ENCODE results near the gene SGPP2. TPM values are rescaled to one million over a fixed set of nuclear protein-coding genes. Genes with fewer than 3 reads are reported as not detected.

The SGPP2 gene
- polyA plus RNA-seq, 3 donors: not detected

DNA sequence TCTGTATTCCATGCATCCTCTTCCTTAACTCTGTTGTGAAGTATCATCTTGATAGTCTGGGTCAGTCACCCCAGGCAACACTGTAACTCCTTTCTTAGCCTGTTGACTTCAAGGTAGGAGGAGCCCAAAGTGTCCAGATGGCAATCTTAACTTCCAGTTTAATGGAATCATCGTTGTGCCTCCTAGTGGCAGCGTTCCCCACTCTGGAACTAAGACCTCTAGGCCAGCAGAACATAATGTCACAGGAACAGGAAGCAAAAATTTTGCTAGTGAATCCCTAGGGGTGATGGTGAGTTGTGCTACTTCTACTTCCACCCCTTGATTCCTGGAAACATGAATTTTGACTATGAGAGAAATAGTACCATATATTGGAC is 11.7 kb downstream of the SGPP2 start:
- no peak for TF ChIP-seq CTCF (IDR thresholded peaks at IDR 0.05)
- Histone ChIP-seq H3K79me2 (ENCODE audit: insufficient read depth, low read length) (no peaks in the 10 kb centered on the region), H3K27ac (ENCODE audit: low read depth in 1 of 2, low read length in 2 of 2) (no peak overlapping the region), H3K27me3 (ENCODE audit: control insufficient read depth in 2 of 2, insufficient read depth in 2 of 2, low read length in 2 of 2) (no peaks in the 10 kb centered on the region), H4K20me1 (ENCODE audit: insufficient read depth, low read length) (no peaks in the 10 kb centered on the region), H2AFZ (ENCODE audit: insufficient read depth, low read depth, low read length, poor library complexity, severe bottlenecking) (no peak overlapping the region), H3K36me3 (replicated peaks in 1 of 2; ENCODE audit: control insufficient read depth in 1 of 2, insufficient read depth in 2 of 2, low read length in 2 of 2) (no peaks in the 10 kb centered on the region), H3K4me2 (replicated peaks; ENCODE audit: extremely low read depth, low read length, poor library complexity, severe bottlenecking) (no peak overlapping the region), H3K4me1 (ENCODE audit: control insufficient read depth in 1 of 2, insufficient read depth in 2 of 2, low read length in 2 of 2) (no peaks in the 10 kb centered on the region), H3K9me3 (replicated peaks in 1 of 2; ENCODE audit: control insufficient read depth in 1 of 2, insufficient read depth in 1 of 2, low read length in 2 of 2) (no peaks in the 10 kb centered on the region), H3K9ac (ENCODE audit: insufficient read depth, low read length, poor library complexity, severe bottlenecking) (no peak overlapping the region), H3K4me3 (replicated peaks in 1 of 3; ENCODE audit: low read depth in 2 of 3, low read length in 3 of 3) (no peak overlapping the region)
- no peak overlapping the region for H3K27ac Mint-ChIP-seq
- WGBS (ENCODE audit: insufficient coverage): no CpG with 5 or more reads among the region's 2 CpGs
- peaks cover 0 to 5% (median 3%) of the 10 kb centered on the region in 7 donors for H3K9me3 Mint-ChIP-seq
- H3K4me1 Mint-ChIP-seq: peaks cover 9% of the 10 kb centered on the region
- DNase-seq: no peak
- H3K27me3 Mint-ChIP-seq (ENCODE audit: low read depth in 3 of 3): peaks cover 4 to 9% (median 8%) of the 10 kb centered on the region in 3 donors
- H3K4me3 Mint-ChIP-seq: no peak overlapping the region
- intact Hi-C loops (cut with micrococcal nuclease): no loop called here
- no peaks in the 10 kb centered on the region for H3K36me3 Mint-ChIP-seq

DNA sequence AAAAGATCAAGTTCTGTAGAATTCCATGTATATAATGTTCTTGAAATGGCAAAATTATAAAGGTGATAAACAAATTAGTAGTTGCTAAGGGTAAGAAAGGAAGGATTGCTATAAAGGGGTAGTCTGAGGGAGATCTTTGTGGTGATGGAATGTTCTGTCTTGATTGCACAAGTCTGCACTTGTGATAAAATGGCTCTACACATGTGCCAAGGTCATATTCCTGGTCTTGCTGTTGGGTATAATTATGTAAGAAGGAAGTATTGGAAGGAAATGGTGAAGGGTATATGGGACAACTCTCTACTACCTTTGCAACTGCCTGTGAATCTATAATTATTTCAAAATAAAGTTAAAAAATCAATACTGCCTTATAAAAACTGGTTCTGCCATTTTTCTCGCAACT is 15.3 kb downstream of the SGPP2 start:
- peaks cover 0 to 2% (median 2%) of the 10 kb centered on the region in 3 donors for H3K27me3 Mint-ChIP-seq (ENCODE audit: low read depth in 3 of 3)
- H3K4me3 Mint-ChIP-seq: no peak overlapping the region
- no CpG with 5 or more reads among the region's 1 CpG for WGBS (ENCODE audit: insufficient coverage)
- DNase-seq: no peak
- H3K36me3 Mint-ChIP-seq: no peaks in the 10 kb centered on the region
- TF ChIP-seq CTCF (IDR thresholded peaks at IDR 0.05): no peak
- no peaks in the 10 kb centered on the region for H3K27me3 ChIP-seq (ENCODE audit: control insufficient read depth in 2 of 2, insufficient read depth in 2 of 2, low read length in 2 of 2)
- no peak overlapping the region for H3K27ac Mint-ChIP-seq
- H3K9me3 Mint-ChIP-seq: peaks cover 0 to 8% (median 3%) of the 10 kb centered on the region in 7 donors
- no peaks in the 10 kb centered on the region for H3K79me2 ChIP-seq (ENCODE audit: insufficient read depth, low read length)
- no peaks in the 10 kb centered on the region for H3K36me3 ChIP-seq (replicated peaks in 1 of 2; ENCODE audit: control insufficient read depth in 1 of 2, insufficient read depth in 2 of 2, low read length in 2 of 2)
- H3K9ac ChIP-seq (ENCODE audit: insufficient read depth, low read length, poor library complexity, severe bottlenecking): no peak overlapping the region
- H3K4me2 ChIP-seq (replicated peaks; ENCODE audit: extremely low read depth, low read length, poor library complexity, severe bottlenecking): no peak overlapping the region
- intact Hi-C loops (cut with micrococcal nuclease): no loop called here
- no peak overlapping the region for H3K4me3 ChIP-seq (replicated peaks in 1 of 3; ENCODE audit: low read depth in 2 of 3, low read length in 3 of 3)
- H3K27ac ChIP-seq (ENCODE audit: low read depth in 1 of 2, low read length in 2 of 2): no peak overlapping the region
- no peaks in the 10 kb centered on the region for H3K4me1 ChIP-seq (ENCODE audit: control insufficient read depth in 1 of 2, insufficient read depth in 2 of 2, low read length in 2 of 2)
- H3K4me1 Mint-ChIP-seq: peaks cover 3% of the 10 kb centered on the region
- H3K9me3 ChIP-seq (replicated peaks in 1 of 2; ENCODE audit: control insufficient read depth in 1 of 2, insufficient read depth in 1 of 2, low read length in 2 of 2): no peaks in the 10 kb centered on the region
- no peaks in the 10 kb centered on the region for H4K20me1 ChIP-seq (ENCODE audit: insufficient read depth, low read length)
- no peak overlapping the region for H2AFZ ChIP-seq (ENCODE audit: insufficient read depth, low read depth, low read length, poor library complexity, severe bottlenecking)
